ENCODE measurements around the gene SETD1A. TPM values are rescaled to one million over a fixed set of nuclear protein-coding genes. Genes with fewer than 3 reads are reported as not detected.

The SETD1A gene
- total RNA-seq, 2 donors from 2014 or later: 10.0 to 29.1 TPM

GRCh38 chr16:30918614-30919013 is 38.9 kb upstream of the SETD1A start:
- intact Hi-C loops (cut with DNase I): no loop called here

GRCh38 chr16:30920891-30921290 is 36.7 kb upstream of the SETD1A start:
- TF ChIP-seq POLR2A (IDR thresholded peaks at IDR 0.05): no peak
- no peak for TF ChIP-seq POLR2AphosphoS5 (IDR thresholded peaks at IDR 0.05)
- TF ChIP-seq, protein P1, sequence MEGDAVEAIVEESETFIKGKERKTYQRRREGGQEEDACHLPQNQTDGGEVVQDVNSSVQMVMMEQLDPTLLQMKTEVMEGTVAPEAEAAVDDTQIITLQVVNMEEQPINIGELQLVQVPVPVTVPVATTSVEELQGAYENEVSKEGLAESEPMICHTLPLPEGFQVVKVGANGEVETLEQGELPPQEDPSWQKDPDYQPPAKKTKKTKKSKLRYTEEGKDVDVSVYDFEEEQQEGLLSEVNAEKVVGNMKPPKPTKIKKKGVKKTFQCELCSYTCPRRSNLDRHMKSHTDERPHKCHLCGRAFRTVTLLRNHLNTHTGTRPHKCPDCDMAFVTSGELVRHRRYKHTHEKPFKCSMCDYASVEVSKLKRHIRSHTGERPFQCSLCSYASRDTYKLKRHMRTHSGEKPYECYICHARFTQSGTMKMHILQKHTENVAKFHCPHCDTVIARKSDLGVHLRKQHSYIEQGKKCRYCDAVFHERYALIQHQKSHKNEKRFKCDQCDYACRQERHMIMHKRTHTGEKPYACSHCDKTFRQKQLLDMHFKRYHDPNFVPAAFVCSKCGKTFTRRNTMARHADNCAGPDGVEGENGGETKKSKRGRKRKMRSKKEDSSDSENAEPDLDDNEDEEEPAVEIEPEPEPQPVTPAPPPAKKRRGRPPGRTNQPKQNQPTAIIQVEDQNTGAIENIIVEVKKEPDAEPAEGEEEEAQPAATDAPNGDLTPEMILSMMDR (IDR thresholded peaks at IDR 0.05): no peak
- no peak overlapping the region for H3K27ac ChIP-seq
- no peaks in the 10 kb centered on the region for H3K9me3 ChIP-seq
- 68% methylated on average over 2 of the region's 2 CpGs for WGBS
- no peaks in the 10 kb centered on the region for H3K4me1 ChIP-seq (replicated peaks)
- intact Hi-C loops (cut with DNase I): loop anchor here (5.0 kb wide), 1 partner anchor 79 kb away; no protein-coding TSS in a partner anchor
- no peak for DNase-seq (ENCODE audit: low spot score)
- no peaks in the 10 kb centered on the region for H3K27me3 ChIP-seq (replicated peaks; ENCODE audit: insufficient read depth)
- H3K4me3 ChIP-seq: no peak overlapping the region
- H3K36me3 ChIP-seq: no peaks in the 10 kb centered on the region

More at GRCh38 chr16:30918614-30919013, 38.9 kb upstream of the SETD1A start:
- H3K27ac ChIP-seq: no peak overlapping the region
- TF ChIP-seq POLR2A (IDR thresholded peaks at IDR 0.05): no peak
- TF ChIP-seq, protein P1 (IDR thresholded peaks at IDR 0.05): no peak
- no peak for TF ChIP-seq POLR2AphosphoS5 (IDR thresholded peaks at IDR 0.05)
- H3K4me1 ChIP-seq (replicated peaks): no peaks in the 10 kb centered on the region
- 80% methylated on average over 1 of the region's 1 CpG for WGBS
- H3K4me3 ChIP-seq: no peak overlapping the region
- H3K36me3 ChIP-seq: no peaks in the 10 kb centered on the region
- H3K9me3 ChIP-seq: no peaks in the 10 kb centered on the region
- DNase-seq (ENCODE audit: low spot score): no peak
- no peaks in the 10 kb centered on the region for H3K27me3 ChIP-seq (replicated peaks; ENCODE audit: insufficient read depth)

- no peaks in the 10 kb centered on the region for H3K27me3 ChIP-seq (replicated peaks; ENCODE audit: insufficient read depth)
- 18% methylated on average over 6 of the region's 6 CpGs for WGBS
- no peaks in the 10 kb centered on the region for H3K9me3 ChIP-seq
- peak overlapping the region; percentile 61 to 71 for H3K4me3 ChIP-seq
- H3K36me3 ChIP-seq: no peaks in the 10 kb centered on the region
- no peak for DNase-seq (ENCODE audit: low spot score)
- TF ChIP-seq, protein P1 (IDR thresholded peaks at IDR 0.05): no peak
- TF ChIP-seq POLR2A (IDR thresholded peaks at IDR 0.05) (no peak), POLR2AphosphoS5 (IDR thresholded peaks at IDR 0.05) (no peak)
- intact Hi-C loops (cut with DNase I): loop anchor here (5.0 kb wide), 1 partner anchor 79 kb away; no protein-coding TSS in a partner anchor
- no peaks in the 10 kb centered on the region for H3K4me1 ChIP-seq (replicated peaks)
- H3K27ac ChIP-seq: peak overlapping the region; percentile 92 to 96
These were observed 36.2 kb upstream of the SETD1A start for GRCh38 chr16:30921459-30921747.

DNA sequence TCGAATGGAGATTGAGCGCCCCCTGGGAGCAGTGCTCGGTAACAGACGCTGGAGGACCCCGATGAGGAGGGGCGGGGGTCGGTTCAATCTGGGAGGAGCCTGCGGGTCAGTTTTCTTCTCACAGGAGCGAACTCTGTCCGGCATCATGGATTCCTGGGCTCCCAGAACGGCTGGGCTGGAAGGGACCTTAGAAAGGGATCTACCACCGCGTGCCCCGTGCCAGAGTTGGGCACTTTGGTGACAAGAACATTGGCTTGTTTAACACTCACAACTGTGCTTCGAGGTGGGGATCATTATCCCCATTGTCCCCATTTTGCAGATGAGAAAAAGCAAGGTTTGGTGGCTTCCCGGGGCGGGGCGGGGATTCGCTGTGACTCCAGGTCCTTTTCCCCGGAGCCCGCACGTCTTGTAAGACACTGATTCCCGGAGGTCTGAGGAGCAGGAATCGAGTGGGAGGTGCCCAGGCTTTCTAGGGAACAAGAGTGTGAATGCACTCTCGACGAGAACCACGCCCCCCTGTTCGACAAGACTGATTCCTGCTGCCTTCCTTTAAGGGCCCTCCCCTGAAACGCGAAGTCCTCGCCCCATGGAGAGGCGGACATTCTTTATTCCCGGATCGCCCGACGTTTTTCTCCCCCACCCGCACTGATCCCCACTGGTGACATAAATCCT is 35.7 kb upstream of the SETD1A start:
- H3K27me3 ChIP-seq (replicated peaks; ENCODE audit: insufficient read depth): no peaks in the 10 kb centered on the region
- TF ChIP-seq, protein P1 (IDR thresholded peaks at IDR 0.05): peak; percentile 75 to 94 (median 88)
- TF ChIP-seq POLR2A (IDR thresholded peaks at IDR 0.05): no peak
- TF ChIP-seq POLR2AphosphoS5 (IDR thresholded peaks at IDR 0.05): peak; percentile 56
- H3K36me3 ChIP-seq: no peaks in the 10 kb centered on the region
- H3K4me3 ChIP-seq: peak overlapping the region; percentile 61 to 71
- intact Hi-C loops (cut with DNase I): loop anchor here (2.0 to 5.0 kb wide), 3 partner anchors 25 to 80 kb away; partner anchors contain the start of gene CTF1
- peak; percentile 81 for DNase-seq (ENCODE audit: low spot score)
- under 1% methylated on average over 37 of the region's 37 CpGs for WGBS
- no peaks in the 10 kb centered on the region for H3K9me3 ChIP-seq
- peak overlapping the region; percentile 92 to 96 for H3K27ac ChIP-seq
- H3K4me1 ChIP-seq (replicated peaks): no peaks in the 10 kb centered on the region
